Spleen (tissue), 11 donors: Measurements from ENCODE around the gene RGS6. TPM values are rescaled to one million over a fixed set of nuclear protein-coding genes. Genes with fewer than 3 reads are reported as not detected.

ENCODE experiments used
- DNase-seq: peaks from one replicate; pipeline ENCODE4 v3.0.0-alpha.2; 2020
- H3K27ac ChIP-seq, 8 donors: fragments of 200-600 bp; sonication (generic) in 7 of 8; 1 replicate in 4 of 8; 2 replicates in 4 of 8; pipeline versions ENCODE4 v1.5.0 to v1.8.0; 2016 to 2021; ENCODE audit warnings: inconsistent platforms in 4 of 8, mild to moderate bottlenecking in 4 of 8, moderate library complexity in 1 of 8
- H3K27me3 ChIP-seq, 7 donors: fragments of 200-600 bp; sonication (generic) in 6 of 7; replicated peaks in 1 of 7; 1 replicate in 4 of 7; 2 replicates in 3 of 7; pipeline versions ENCODE4 v1.5.0 to v1.8.0; 2016 to 2021; ENCODE audit warnings: inconsistent platforms in 3 of 7, mild to moderate bottlenecking in 1 of 7
- H3K36me3 ChIP-seq, 6 donors: fragments of 200-600 bp; sonication (generic) in 5 of 6; 1 replicate in 4 of 6; 2 replicates in 2 of 6; pipeline versions ENCODE4 v1.5.0 to v1.8.0; 2016 to 2021; ENCODE audit warnings: inconsistent platforms in 2 of 6
- H3K4me1 ChIP-seq, 6 donors: fragments of 200-600 bp; sonication (generic) in 5 of 6; 1 replicate in 3 of 6; 2 replicates in 3 of 6; pipeline versions ENCODE4 v1.5.0 to v1.8.0; 2016 to 2021; ENCODE audit warnings: inconsistent platforms in 3 of 6
- H3K4me3 ChIP-seq, 8 donors: fragments of 200-600 bp; sonication (generic) in 7 of 8; 1 replicate in 4 of 8; 2 replicates in 4 of 8; pipeline versions ENCODE4 v1.5.0 to v1.8.0; 2016 to 2021; ENCODE audit warnings: inconsistent platforms in 4 of 8, mild to moderate bottlenecking in 4 of 8, moderate library complexity in 2 of 8
- H3K9me3 ChIP-seq, 8 donors: fragments of 200-600 bp; sonication (generic) in 7 of 8; 1 replicate in 4 of 8; 2 replicates in 4 of 8; pipeline versions ENCODE4 v1.5.0 to v1.8.0; 2016 to 2021; ENCODE audit warnings: inconsistent platforms in 4 of 8
- POLR2A ChIP-seq, 3 donors: fragments of 450-650 bp; IDR thresholded peaks; one replicate each; pipeline ENCODE4 v1.5.1; 2017; ENCODE audit warnings: antibody characterized with exemption in 3 of 3, mild to moderate bottlenecking in 1 of 3
- POLR2AphosphoS5 ChIP-seq, 3 donors: sonication (generic); formaldehyde crosslinking; IDR thresholded peaks; one replicate each; pipeline ENCODE4 v1.5.1; 2017; ENCODE audit warnings: antibody characterized with exemption in 3 of 3
- WGBS, 5 donors: extraction: QIAGEN DNeasy Blood & Tissue Kit in 3 of 5; methylation state at CpG; one replicate each; pipeline versions ENCODE4 v1.1.5 to v1.1.7; 2013 to 2018; 5-methylcytosine and 5-hydroxymethylcytosine counted together
- intact Hi-C: fragments of 100-400 bp; cut with DNase I; formaldehyde crosslinking; loops from one replicate; pipeline ENCODE4 v1.15.0; 2023; ENCODE audit warnings: low total_unique reads
- polyA plus RNA-seq, 3 donors: library from polyadenylated mRNA; stranded (reverse); fragments of 200-250 nt; gene quantifications; one replicate each; pipeline ENCODE4 v1.2.1, GENCODE V29; 2013
- total RNA-seq, 7 donors: library from RNA; depleted of rRNA in 3 of 7; stranded (reverse); fragments of >200 nt in 3 of 7; fragmentation: NEBNext Ultra II Directional in 4 of 7; extraction: Animal tissue kit (Norgen Biotek cat#: 25700) in 4 of 7; gene quantifications; one replicate each; pipeline versions ENCODE4 v1.1.0 to v1.2.1, GENCODE V29; 2016 to 2021
- TF ChIP-seq, protein P1 (sequence below), 11 experiments: fragments of 200-600 bp in 7 of 11; fragments of 450-650 bp in 4 of 11; sonication (generic) in 4 of 11; IDR thresholded peaks in 8 of 11; conservative IDR thresholded peaks in 3 of 11; 1 replicate in 7 of 11; 2 replicates in 4 of 11; pipeline versions ENCODE4 v1.4.0 to v1.8.0; 2016 to 2021; ENCODE audit warnings: antibody characterized with exemption in 11 of 11, inconsistent platforms in 4 of 11, mild to moderate bottlenecking in 1 of 11
- donor health status: healthy with polysubstance abuse.
- donor health status: DM: no; HTN: no; CAD: no; lungs with moderate emphysema.
- donor health status: DM: no; HTN: no; CAD: no.
- donor health status: Bipolar disorder and iron deficiency.
- donor health status: healthy.
- donor health status: DM: no; HTN: no; CAD: no.
- donor health status: DM: yes; HTN: yes; CAD: no.

RGS6 gene
- total and polyA plus RNA-seq, 10 donors = 0.20 to 8.1 (median 2.3) TPM

- intact Hi-C loops = loop anchor here (10.0 kb wide), 1 partner anchor 400 kb away; no protein-coding TSS in a partner anchor
- Histone ChIP-seq H3K9me3 (peaks cover 0 to 3% (median 0%) of the 10 kb centered on the region in 8 donors), H3K27me3 (peaks cover 0 to 31% (median 0%) of the 10 kb centered on the region in 7 donors), H3K27ac (no peak overlapping the region), H3K4me3 (no peak overlapping the region), H3K4me1 (peaks cover 0 to 4% (median 0%) of the 10 kb centered on the region in 6 donors), H3K36me3 (no peaks in the 10 kb centered on the region)
- TF ChIP-seq, protein P1, sequence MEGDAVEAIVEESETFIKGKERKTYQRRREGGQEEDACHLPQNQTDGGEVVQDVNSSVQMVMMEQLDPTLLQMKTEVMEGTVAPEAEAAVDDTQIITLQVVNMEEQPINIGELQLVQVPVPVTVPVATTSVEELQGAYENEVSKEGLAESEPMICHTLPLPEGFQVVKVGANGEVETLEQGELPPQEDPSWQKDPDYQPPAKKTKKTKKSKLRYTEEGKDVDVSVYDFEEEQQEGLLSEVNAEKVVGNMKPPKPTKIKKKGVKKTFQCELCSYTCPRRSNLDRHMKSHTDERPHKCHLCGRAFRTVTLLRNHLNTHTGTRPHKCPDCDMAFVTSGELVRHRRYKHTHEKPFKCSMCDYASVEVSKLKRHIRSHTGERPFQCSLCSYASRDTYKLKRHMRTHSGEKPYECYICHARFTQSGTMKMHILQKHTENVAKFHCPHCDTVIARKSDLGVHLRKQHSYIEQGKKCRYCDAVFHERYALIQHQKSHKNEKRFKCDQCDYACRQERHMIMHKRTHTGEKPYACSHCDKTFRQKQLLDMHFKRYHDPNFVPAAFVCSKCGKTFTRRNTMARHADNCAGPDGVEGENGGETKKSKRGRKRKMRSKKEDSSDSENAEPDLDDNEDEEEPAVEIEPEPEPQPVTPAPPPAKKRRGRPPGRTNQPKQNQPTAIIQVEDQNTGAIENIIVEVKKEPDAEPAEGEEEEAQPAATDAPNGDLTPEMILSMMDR (IDR thresholded peaks at IDR 0.05 in 8 of 11, conservative IDR thresholded peaks at IDR 0.05 in 3 of 11) = peak in 1 of 11 experiments; percentile 2
- TF ChIP-seq POLR2A (IDR thresholded peaks at IDR 0.05) = no peak
- no peak for DNase-seq
- WGBS, 5 donors = 67 to 75% (median 71%) methylated on average over 4 of the region's 4 CpGs
These were observed 92.3 kb downstream of the RGS6 start for GRCh38 chr14:72024504-72024903.

GRCh38 chr14:72026536-72026935, 94.3 kb downstream of the RGS6 start:
- peaks cover 0 to 4% (median 0%) of the 10 kb centered on the region in 6 donors for H3K4me1 ChIP-seq
- TF ChIP-seq, protein P1 (IDR thresholded peaks at IDR 0.05 in 8 of 11, conservative IDR thresholded peaks at IDR 0.05 in 3 of 11) = no peak
- no peak for TF ChIP-seq POLR2A (IDR thresholded peaks at IDR 0.05)
- TF ChIP-seq POLR2AphosphoS5 (IDR thresholded peaks at IDR 0.05) = no peak
- peaks cover 0 to 16% (median 11%) of the 10 kb centered on the region in 8 donors for H3K9me3 ChIP-seq
- DNase-seq = no peak
- no peak overlapping the region for H3K27ac ChIP-seq
- WGBS, 5 donors = 44 to 67% (median 48%) methylated on average over 2 of the region's 2 CpGs
- no peaks in the 10 kb centered on the region for H3K36me3 ChIP-seq
- intact Hi-C loops = loop anchor here (10.0 kb wide), 1 partner anchor 398 kb away; no protein-coding TSS in a partner anchor
- H3K27me3 ChIP-seq = peaks cover 0 to 21% (median 0%) of the 10 kb centered on the region in 7 donors
- no peak overlapping the region for H3K4me3 ChIP-seq

GRCh38 chr14:72027061-72027460, 94.8 kb downstream of the RGS6 start:
- H3K36me3 ChIP-seq = no peaks in the 10 kb centered on the region
- intact Hi-C loops = loop anchor here (10.0 kb wide), 1 partner anchor 398 kb away; no protein-coding TSS in a partner anchor
- peaks cover 0 to 16% (median 11%) of the 10 kb centered on the region in 8 donors for H3K9me3 ChIP-seq
- H3K4me3 ChIP-seq = no peak overlapping the region
- H3K4me1 ChIP-seq = peaks cover 0 to 4% (median 0%) of the 10 kb centered on the region in 6 donors
- 26 to 71% (median 54%) methylated on average over 1 of the region's 1 CpG for WGBS, 5 donors
- no peak for DNase-seq
- H3K27ac ChIP-seq = no peak overlapping the region
- H3K27me3 ChIP-seq = peaks cover 0 to 21% (median 0%) of the 10 kb centered on the region in 7 donors
- TF ChIP-seq, protein P1 (IDR thresholded peaks at IDR 0.05 in 8 of 11, conservative IDR thresholded peaks at IDR 0.05 in 3 of 11) = no peak
- TF ChIP-seq POLR2AphosphoS5 (IDR thresholded peaks at IDR 0.05) (no peak), POLR2A (IDR thresholded peaks at IDR 0.05) (no peak)

GRCh38 chr14:72033365-72033764, 101.1 kb downstream of the RGS6 start:
- intact Hi-C loops = no loop called here
- no peak overlapping the region for H3K4me3 ChIP-seq
- no peaks in the 10 kb centered on the region for H3K36me3 ChIP-seq
- TF ChIP-seq, protein P1 (IDR thresholded peaks at IDR 0.05 in 8 of 11, conservative IDR thresholded peaks at IDR 0.05 in 3 of 11) = no peak
- TF ChIP-seq POLR2A (IDR thresholded peaks at IDR 0.05) = no peak
- peaks cover 0 to 16% (median 11%) of the 10 kb centered on the region in 8 donors for H3K9me3 ChIP-seq
- no peaks in the 10 kb centered on the region for H3K4me1 ChIP-seq
- H3K27me3 ChIP-seq = no peaks in the 10 kb centered on the region
- no peak for DNase-seq
- WGBS, 5 donors = 84 to 96% (median 90%) methylated on average over 4 of the region's 4 CpGs
- no peak overlapping the region for H3K27ac ChIP-seq
